Measurements from ENCODE around the gene ZMYND12. TPM values are rescaled to one million over a fixed set of nuclear protein-coding genes. Genes with fewer than 3 reads are reported as not detected.

ZMYND12 gene
- total and polyA plus RNA-seq, 5 donors: 0.56 to 2.1 (median 1.7) TPM

DNA sequence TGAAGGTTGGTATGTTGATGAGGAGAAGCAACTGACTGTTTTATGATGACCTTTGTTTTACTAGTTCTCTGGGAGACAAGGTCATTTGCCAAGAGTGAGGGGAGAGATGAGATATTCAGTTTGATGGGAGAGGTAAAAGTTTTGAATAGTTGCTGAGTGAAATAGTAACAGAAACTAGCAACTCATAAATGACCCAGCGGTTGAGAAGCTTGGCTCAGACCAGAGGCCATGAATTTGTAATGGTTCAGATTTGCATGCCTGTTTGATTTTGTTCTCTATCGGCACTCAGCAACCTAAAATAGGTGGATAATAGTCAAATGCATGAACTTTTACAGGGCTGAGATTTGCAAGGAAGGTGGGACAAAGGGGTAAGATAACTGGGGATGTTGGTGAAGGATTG lies 13.9 kb upstream of the ZMYND12 start:
- no peaks in the 10 kb centered on the region for H3K27me3 ChIP-seq (ENCODE audit: control insufficient read depth, insufficient read depth)
- no peaks in the 10 kb centered on the region for H3K9me3 ChIP-seq (ENCODE audit: control insufficient read depth, low read length)
- no peak overlapping the region for H3K27ac ChIP-seq (ENCODE audit: low read length)
- no peaks in the 10 kb centered on the region for H3K4me1 ChIP-seq (ENCODE audit: control insufficient read depth, insufficient read depth, low read length)
- 91% methylated on average over 2 of the region's 2 CpGs for WGBS
- intact Hi-C loops (cut with DNase I): no loop called here
- ATAC-seq: no peak
- no peak for DNase-seq
- H3K4me3 ChIP-seq (ENCODE audit: low read length): no peak overlapping the region

DNA sequence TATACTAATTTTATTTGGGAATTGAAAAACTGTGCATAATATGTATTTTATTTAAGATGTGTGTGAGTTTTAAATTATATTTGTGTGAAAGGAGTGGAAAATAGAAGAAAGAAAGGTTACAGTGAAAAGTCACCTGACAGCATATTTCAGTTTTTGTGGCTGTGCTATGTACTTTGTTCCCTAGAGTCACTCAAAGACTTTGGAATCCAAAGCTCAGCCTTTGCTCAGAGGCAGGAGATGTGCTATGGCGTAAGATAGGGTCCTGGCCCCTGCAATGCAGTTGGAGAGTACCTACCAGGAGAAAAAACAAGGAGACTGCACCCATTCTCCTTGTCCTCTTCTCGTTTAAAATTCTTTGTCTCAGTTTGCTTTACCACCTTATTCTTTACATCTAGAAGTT lies 10.2 kb upstream of the ZMYND12 start:
- H3K9me3 ChIP-seq (ENCODE audit: control insufficient read depth, low read length): no peaks in the 10 kb centered on the region
- DNase-seq (no peak), ATAC-seq (no peak)
- no peaks in the 10 kb centered on the region for H3K4me1 ChIP-seq (ENCODE audit: control insufficient read depth, insufficient read depth, low read length)
- H3K27ac ChIP-seq (ENCODE audit: low read length): no peak overlapping the region
- WGBS: 86% methylated on average over 2 of the region's 2 CpGs
- H3K4me3 ChIP-seq (ENCODE audit: low read length): no peak overlapping the region
- no peaks in the 10 kb centered on the region for H3K27me3 ChIP-seq (ENCODE audit: control insufficient read depth, insufficient read depth)
- intact Hi-C loops (cut with DNase I): no loop called here

DNA sequence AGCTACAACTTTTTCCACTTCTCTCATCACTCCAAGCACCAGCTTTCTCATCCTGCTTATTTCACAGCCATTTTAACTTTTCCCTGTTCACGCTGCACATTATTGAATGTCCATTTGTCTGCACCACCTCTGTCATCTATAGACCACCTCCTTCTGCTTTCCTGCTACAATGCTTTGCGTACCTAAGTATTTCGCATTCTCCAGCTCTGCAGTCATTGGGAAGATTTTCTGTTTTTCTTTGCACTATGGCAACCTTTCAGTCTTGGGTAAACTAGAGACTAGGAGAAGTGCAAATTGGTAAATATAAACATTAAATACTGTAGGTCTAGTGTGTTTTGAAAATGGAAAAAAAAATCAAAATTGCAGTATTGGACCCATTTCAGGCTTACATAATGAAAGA lies 8.1 kb upstream of the ZMYND12 start:
- Histone ChIP-seq H3K27ac (ENCODE audit: low read length) (no peak overlapping the region), H3K9me3 (ENCODE audit: control insufficient read depth, low read length) (no peaks in the 10 kb centered on the region), H3K4me1 (ENCODE audit: control insufficient read depth, insufficient read depth, low read length) (no peaks in the 10 kb centered on the region), H3K4me3 (ENCODE audit: low read length) (peak overlapping the region; percentile 59), H3K27me3 (ENCODE audit: control insufficient read depth, insufficient read depth) (no peaks in the 10 kb centered on the region)
- ATAC-seq: no peak
- intact Hi-C loops (cut with DNase I): no loop called here
- no peak for DNase-seq
- WGBS: 73% methylated on average over 3 of the region's 3 CpGs

DNA sequence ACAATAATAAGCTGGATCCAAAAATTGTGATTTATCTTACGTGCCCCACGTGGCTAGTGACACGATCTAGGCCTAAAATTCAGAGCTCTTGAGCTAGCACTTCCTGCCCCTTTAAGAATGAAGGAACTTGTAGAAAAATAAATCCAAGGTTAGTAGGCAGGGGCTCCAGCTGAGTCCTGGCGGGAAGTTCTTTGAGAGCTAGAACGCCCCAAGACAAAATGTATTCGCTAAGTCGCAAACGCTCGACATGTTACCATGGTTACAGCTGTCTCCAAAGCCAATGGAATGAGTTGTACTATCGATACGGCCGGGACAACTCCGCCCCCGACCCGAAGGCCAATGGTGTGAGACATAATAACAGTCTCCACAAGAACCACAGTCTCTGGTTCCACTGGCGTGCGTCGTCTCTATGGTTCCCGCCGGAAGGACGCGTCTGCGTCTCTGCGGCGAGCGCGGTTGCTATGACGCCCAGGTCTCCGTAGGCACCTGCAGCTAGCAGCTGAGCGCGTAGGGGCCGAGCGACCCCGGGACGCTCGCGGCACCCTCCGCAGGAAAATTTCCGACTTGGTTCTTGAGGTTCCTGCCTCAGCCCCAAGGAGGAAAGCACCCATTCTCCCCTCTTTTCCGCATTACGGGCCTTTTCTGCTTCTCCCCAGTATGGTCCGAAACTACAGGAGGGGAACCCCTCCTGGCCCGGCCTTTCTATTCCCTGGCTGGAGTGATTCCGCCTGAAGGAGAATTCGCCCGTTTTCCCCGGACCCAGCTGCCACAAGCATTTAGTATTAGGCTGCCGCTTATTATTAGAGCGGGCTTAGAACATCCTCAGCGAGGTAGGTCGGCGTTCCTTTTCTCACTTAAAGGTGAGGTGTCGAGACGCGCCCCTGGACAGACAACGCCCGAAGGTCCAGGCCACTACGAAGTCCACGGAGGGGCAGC lies 7.3 kb upstream of the ZMYND12 start, which contains the start of gene CCDC30:
Gene CCDC30, plus strand, starts transcription at position 459 of the 936 bp plus-strand sequence. CDS start 17,266 bp downstream, outside the sequence.
- no peaks in the 10 kb centered on the region for H3K4me1 ChIP-seq (ENCODE audit: control insufficient read depth, insufficient read depth, low read length)
- H3K27ac ChIP-seq (ENCODE audit: low read length): no peak within 1 kb of the TSS
- intact Hi-C loops (cut with DNase I): no loop called here

DNA sequence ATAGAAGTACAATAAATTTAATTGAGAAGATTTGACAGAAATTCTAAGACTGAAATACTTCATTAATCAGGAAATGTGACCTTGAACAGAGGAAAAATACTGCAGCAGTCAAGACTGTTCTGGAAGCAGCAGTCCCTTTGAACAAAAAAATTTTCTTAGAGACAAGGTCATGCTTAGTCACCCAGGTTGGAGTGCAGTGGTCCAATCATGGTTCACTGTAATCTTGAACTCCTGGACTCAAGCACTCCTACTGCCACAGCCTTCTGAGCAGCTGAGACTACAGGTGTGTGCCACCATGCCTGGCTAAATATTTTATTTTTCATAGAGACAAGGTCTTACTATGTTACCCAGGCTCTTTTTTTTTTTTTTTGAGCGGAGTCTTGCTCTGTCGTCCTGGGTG lies 5.4 kb upstream of the ZMYND12 start:
- Histone ChIP-seq H3K4me3 (ENCODE audit: low read length) (no peak overlapping the region), H3K27me3 (ENCODE audit: control insufficient read depth, insufficient read depth) (no peaks in the 10 kb centered on the region), H3K9me3 (ENCODE audit: control insufficient read depth, low read length) (no peaks in the 10 kb centered on the region), H3K27ac (ENCODE audit: low read length) (no peak overlapping the region), H3K4me1 (ENCODE audit: control insufficient read depth, insufficient read depth, low read length) (peaks cover 2% of the 10 kb centered on the region)
- ATAC-seq: no peak
- DNase-seq: no peak
- intact Hi-C loops (cut with DNase I): no loop called here
- WGBS: 83% methylated on average over 2 of the region's 2 CpGs

More for the DNA sequence above, 7.3 kb upstream of the ZMYND12 start, which contains the start of gene CCDC30:
- Histone ChIP-seq H3K27me3 (ENCODE audit: control insufficient read depth, insufficient read depth) (no peaks in the 10 kb centered on the region), H3K9me3 (ENCODE audit: control insufficient read depth, low read length) (no peaks in the 10 kb centered on the region), H3K4me3 (ENCODE audit: low read length) (peak within 1 kb of the TSS; percentile 59)
- DNase-seq: peak; percentile 96 to 98 (median 96)
- under 1% methylated on average over 59 of the region's 59 CpGs for WGBS
- ATAC-seq: peak; percentile 100

DNA sequence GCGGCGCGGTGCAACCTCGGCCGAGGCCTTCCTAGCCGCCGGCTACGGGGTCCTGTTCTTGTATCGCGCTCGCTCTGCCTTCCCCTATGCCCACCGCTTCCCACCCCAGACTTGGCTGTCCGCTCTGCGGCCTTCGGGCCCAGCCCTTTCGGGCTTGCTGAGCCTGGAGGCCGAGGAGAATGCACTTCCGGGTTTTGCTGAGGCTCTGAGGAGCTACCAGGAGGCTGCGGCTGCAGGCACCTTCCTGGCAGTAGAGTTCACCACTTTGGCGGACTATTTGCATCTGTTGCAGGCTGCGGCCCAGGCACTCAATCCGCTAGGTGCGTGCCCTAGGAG lies 900 bp upstream of the ZMYND12 start:
- peak overlapping the region; percentile 80 for H3K4me3 ChIP-seq (ENCODE audit: low read length)
- H3K4me1 ChIP-seq (ENCODE audit: control insufficient read depth, insufficient read depth, low read length): peaks cover 2% of the 10 kb centered on the region
- H3K27ac ChIP-seq (ENCODE audit: low read length): peak overlapping the region; percentile 63
- DNase-seq: peak in 2 of 3 donors; percentile 47 to 74
- WGBS: under 1% methylated on average over 23 of the region's 23 CpGs
- no peaks in the 10 kb centered on the region for H3K9me3 ChIP-seq (ENCODE audit: control insufficient read depth, low read length)
- peak; percentile 68 to 79 for ATAC-seq
- H3K27me3 ChIP-seq (ENCODE audit: control insufficient read depth, insufficient read depth): no peaks in the 10 kb centered on the region
- intact Hi-C loops (cut with DNase I): no loop called here

DNA sequence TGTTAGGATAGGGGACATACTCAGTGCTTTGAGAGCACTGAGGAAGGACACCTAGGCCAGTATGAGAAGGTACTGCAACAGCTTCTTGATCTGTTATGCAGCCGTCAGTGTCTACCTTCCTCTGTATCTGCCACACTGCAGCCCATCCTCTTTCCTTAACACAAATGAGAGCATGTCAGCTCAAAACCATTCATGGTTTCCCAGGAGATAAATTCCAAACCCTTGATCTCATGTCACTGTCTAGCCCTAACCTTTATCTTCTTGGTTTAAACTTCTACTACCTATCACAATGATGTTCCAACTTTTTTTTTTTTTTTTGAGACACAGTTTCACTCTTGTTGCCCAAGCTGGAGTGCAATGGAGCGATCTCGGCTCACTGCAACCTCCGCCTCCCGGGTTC lies 1.4 kb downstream of the ZMYND12 start:
- Histone ChIP-seq H3K4me1 (ENCODE audit: control insufficient read depth, insufficient read depth, low read length) (peaks cover 2% of the 10 kb centered on the region), H3K27ac (ENCODE audit: low read length) (no peak overlapping the region), H3K27me3 (ENCODE audit: control insufficient read depth, insufficient read depth) (no peaks in the 10 kb centered on the region), H3K9me3 (ENCODE audit: control insufficient read depth, low read length) (no peaks in the 10 kb centered on the region), H3K4me3 (ENCODE audit: low read length) (no peak overlapping the region)
- DNase-seq: no peak
- WGBS: 94% methylated on average over 5 of the region's 5 CpGs
- intact Hi-C loops (cut with DNase I): no loop called here
- ATAC-seq: no peak

DNA sequence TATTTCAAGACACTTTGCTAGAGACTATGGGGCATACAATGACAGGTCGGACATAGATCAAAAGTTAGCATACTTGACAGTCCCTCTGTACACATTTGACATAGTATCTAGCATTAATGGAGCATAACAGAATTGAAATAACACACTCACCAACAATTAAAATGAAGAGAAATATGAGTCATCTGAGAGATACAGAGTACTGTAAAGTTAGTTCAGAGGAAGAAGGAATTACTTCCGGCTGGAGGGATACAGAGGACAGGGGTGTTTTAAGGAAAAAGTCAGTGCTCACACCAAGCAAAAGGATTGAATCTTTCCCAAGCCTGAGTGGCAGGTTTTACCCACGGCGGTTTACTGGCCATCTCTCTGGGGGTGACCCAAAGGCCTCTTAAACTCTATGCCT lies 2.4 kb downstream of the ZMYND12 start:
- intact Hi-C loops (cut with DNase I): no loop called here
- H3K27ac ChIP-seq (ENCODE audit: low read length): no peak overlapping the region
- no peak for DNase-seq
- ATAC-seq: no peak
- WGBS: 85% methylated on average over 4 of the region's 4 CpGs
- H3K4me1 ChIP-seq (ENCODE audit: control insufficient read depth, insufficient read depth, low read length): peaks cover 2% of the 10 kb centered on the region
- no peaks in the 10 kb centered on the region for H3K27me3 ChIP-seq (ENCODE audit: control insufficient read depth, insufficient read depth)
- no peak overlapping the region for H3K4me3 ChIP-seq (ENCODE audit: low read length)
- no peaks in the 10 kb centered on the region for H3K9me3 ChIP-seq (ENCODE audit: control insufficient read depth, low read length)

DNA sequence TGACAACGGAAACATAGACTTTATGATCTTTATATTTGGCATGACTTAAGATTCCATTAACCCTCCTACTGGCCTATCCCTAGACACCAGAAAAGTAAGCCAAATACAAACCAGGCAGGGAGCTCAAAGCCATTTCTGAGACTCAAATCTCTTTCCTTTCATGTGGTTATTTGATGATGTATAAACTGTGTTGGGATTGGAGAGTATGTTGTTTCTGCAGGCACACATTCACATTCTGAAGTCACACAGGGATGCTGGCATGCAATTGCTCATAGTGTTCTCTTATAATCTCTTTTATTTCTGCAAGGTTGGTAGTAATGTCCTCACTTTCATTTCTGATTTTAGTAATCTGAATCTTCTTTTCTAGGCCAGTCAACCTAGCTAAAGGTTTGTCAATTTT lies 5.8 kb downstream of the ZMYND12 start:
- 85% methylated on average over 1 of the region's 1 CpG for WGBS
- DNase-seq: no peak
- Histone ChIP-seq H3K27ac (ENCODE audit: low read length) (no peak overlapping the region), H3K4me1 (ENCODE audit: control insufficient read depth, insufficient read depth, low read length) (no peaks in the 10 kb centered on the region), H3K9me3 (ENCODE audit: control insufficient read depth, low read length) (no peaks in the 10 kb centered on the region), H3K4me3 (ENCODE audit: low read length) (no peak overlapping the region), H3K27me3 (ENCODE audit: control insufficient read depth, insufficient read depth) (no peaks in the 10 kb centered on the region)
- ATAC-seq: no peak
- intact Hi-C loops (cut with DNase I): no loop called here

DNA sequence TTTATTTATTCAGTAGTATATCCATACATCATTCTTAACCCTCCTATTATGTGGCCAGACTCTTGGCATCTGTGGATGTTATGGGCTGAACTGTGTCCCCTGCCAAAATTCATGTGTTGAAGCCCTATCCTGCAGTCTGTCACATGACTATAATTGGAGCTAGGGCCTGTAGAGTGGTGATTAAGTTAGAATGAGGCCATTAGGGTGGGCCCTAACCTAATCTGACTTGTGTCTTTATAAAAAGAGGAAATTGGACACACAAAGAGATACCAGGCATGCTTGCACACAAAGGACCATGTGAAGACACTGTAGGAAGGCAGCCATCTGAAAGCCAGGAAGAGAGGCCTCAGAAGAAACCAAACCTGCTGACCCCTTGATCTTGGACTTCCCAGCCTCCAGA lies 6.6 kb downstream of the ZMYND12 start:
- Histone ChIP-seq H3K4me1 (ENCODE audit: control insufficient read depth, insufficient read depth, low read length) (no peaks in the 10 kb centered on the region), H3K27ac (ENCODE audit: low read length) (no peak overlapping the region), H3K27me3 (ENCODE audit: control insufficient read depth, insufficient read depth) (no peaks in the 10 kb centered on the region), H3K9me3 (ENCODE audit: control insufficient read depth, low read length) (no peaks in the 10 kb centered on the region), H3K4me3 (ENCODE audit: low read length) (no peak overlapping the region)
- no peak for DNase-seq
- no peak for ATAC-seq
- intact Hi-C loops (cut with DNase I): no loop called here

DNA sequence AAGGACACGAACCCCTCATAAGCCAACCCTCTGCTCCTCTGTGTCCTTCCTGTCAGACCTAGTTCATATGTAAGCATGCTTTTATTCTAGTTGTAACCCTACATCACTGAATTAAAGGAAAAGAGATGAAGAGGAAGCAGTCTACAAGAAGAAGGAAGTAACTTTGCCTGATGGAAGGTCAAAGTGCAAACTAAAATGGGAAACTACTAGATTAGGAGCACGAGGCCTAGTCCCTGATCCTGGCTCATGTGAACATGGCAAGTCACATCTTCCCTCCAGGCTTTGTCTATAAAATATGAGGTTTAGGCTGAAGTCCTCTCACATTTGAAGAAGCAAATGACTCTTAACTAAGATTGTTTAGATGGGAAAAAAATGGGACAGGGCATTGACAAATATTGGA lies 13.2 kb downstream of the ZMYND12 start:
- Histone ChIP-seq H3K9me3 (ENCODE audit: control insufficient read depth, low read length) (no peaks in the 10 kb centered on the region), H3K27ac (ENCODE audit: low read length) (no peak overlapping the region), H3K4me3 (ENCODE audit: low read length) (no peak overlapping the region), H3K4me1 (ENCODE audit: control insufficient read depth, insufficient read depth, low read length) (no peaks in the 10 kb centered on the region), H3K27me3 (ENCODE audit: control insufficient read depth, insufficient read depth) (no peaks in the 10 kb centered on the region)
- DNase-seq: no peak
- 26% methylated on average over 2 of the region's 2 CpGs for WGBS
- intact Hi-C loops (cut with DNase I): no loop called here
- ATAC-seq: no peak

Data from right cardiac atrium (tissue), 5 donors.